ENCODE data around the gene CDC14B. TPM values are rescaled to one million over a fixed set of nuclear protein-coding genes. Genes with fewer than 3 reads are reported as not detected.

Gene CDC14B
- total and polyA plus RNA-seq, 3 donors from 2014 or later: 33.1 to 44.0 (median 33.7) TPM

DNA sequence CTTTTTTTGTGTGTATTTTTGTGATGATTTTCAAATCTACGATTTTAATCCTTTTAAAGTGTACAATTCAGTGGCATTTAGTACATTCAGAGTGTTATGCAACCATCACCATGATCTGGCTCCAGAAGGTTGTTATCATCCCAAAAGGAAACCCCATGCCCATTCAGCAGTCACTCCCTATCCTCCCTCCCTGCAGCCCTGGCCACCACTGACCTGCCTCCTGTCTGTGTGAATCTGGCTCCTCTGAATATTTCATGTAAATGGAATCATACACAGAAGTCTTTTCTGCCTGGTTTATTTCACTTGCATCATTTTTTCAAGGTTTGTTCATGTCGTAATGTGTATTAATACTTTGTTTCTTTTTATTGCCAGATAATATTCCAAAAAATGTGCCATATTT is 137.2 kb downstream of the CDC14B start:
- no peaks in the 10 kb centered on the region for H3K36me3 ChIP-seq (ENCODE audit: low read depth, missing control alignments)
- no peak for DNase-seq
- H3K27ac ChIP-seq: no peak overlapping the region
- 68 to 87% methylated on average over 2 of the region's 2 CpGs for WGBS, 2 donors
- H3K4me3 ChIP-seq: no peak overlapping the region
- TF ChIP-seq, protein P1, sequence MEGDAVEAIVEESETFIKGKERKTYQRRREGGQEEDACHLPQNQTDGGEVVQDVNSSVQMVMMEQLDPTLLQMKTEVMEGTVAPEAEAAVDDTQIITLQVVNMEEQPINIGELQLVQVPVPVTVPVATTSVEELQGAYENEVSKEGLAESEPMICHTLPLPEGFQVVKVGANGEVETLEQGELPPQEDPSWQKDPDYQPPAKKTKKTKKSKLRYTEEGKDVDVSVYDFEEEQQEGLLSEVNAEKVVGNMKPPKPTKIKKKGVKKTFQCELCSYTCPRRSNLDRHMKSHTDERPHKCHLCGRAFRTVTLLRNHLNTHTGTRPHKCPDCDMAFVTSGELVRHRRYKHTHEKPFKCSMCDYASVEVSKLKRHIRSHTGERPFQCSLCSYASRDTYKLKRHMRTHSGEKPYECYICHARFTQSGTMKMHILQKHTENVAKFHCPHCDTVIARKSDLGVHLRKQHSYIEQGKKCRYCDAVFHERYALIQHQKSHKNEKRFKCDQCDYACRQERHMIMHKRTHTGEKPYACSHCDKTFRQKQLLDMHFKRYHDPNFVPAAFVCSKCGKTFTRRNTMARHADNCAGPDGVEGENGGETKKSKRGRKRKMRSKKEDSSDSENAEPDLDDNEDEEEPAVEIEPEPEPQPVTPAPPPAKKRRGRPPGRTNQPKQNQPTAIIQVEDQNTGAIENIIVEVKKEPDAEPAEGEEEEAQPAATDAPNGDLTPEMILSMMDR (IDR thresholded peaks at IDR 0.05): no peak
- TF ChIP-seq POLR2A (IDR thresholded peaks at IDR 0.05): no peak
- peaks cover 14% of the 10 kb centered on the region for H3K4me1 ChIP-seq
- H3K9me3 ChIP-seq: no peaks in the 10 kb centered on the region
- intact Hi-C loops (cut with DNase I; ENCODE audit: low total_unique reads): no loop called here
- no peaks in the 10 kb centered on the region for H3K27me3 ChIP-seq

DNA sequence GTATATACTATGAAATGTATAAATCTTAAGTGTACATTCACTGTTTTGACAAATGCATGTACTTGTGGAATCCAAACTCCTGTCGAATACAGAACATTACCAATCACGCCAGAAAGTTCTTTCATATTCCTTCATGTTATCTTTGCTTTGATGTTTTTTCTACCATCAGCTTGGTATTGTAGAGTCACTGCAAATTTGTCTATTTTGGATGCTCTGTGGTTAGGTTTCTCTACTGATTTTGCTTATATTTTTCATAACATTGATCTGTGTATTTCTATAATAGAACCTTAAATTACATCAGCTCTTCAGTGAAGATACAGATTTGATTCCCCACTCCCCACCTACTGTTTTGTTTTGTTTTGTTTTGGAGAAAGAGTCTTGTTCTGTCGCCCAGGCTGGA is 138.9 kb downstream of the CDC14B start:
- Histone ChIP-seq H3K4me3 (no peak overlapping the region), H3K36me3 (ENCODE audit: low read depth, missing control alignments) (no peaks in the 10 kb centered on the region), H3K9me3 (no peaks in the 10 kb centered on the region), H3K27me3 (no peaks in the 10 kb centered on the region), H3K4me1 (peaks cover under 1% of the 10 kb centered on the region), H3K27ac (no peak overlapping the region)
- TF ChIP-seq POLR2A (IDR thresholded peaks at IDR 0.05): no peak
- TF ChIP-seq, protein P1 (IDR thresholded peaks at IDR 0.05): no peak
- WGBS, 2 donors: 91 to 93% methylated on average over 3 of the region's 3 CpGs
- intact Hi-C loops (cut with DNase I; ENCODE audit: low total_unique reads): no loop called here
- no peak for DNase-seq

GRCh38 chr9:96478829-96479371 is 140.7 kb downstream of the CDC14B start:
- Histone ChIP-seq H3K27me3 (no peaks in the 10 kb centered on the region), H3K4me1 (no peaks in the 10 kb centered on the region), H3K36me3 (ENCODE audit: low read depth, missing control alignments) (no peaks in the 10 kb centered on the region), H3K9me3 (no peaks in the 10 kb centered on the region), H3K27ac (no peak overlapping the region), H3K4me3 (no peak overlapping the region)
- no peak for TF ChIP-seq POLR2A (IDR thresholded peaks at IDR 0.05)
- TF ChIP-seq, protein P1 (IDR thresholded peaks at IDR 0.05): no peak
- WGBS, 2 donors: 85 to 91% methylated on average over 4 of the region's 4 CpGs
- no peak for DNase-seq
- intact Hi-C loops (cut with DNase I; ENCODE audit: low total_unique reads): no loop called here

- TF ChIP-seq, protein P1 (IDR thresholded peaks at IDR 0.05): no peak
- TF ChIP-seq POLR2A (IDR thresholded peaks at IDR 0.05): no peak
- Histone ChIP-seq H3K4me3 (no peak overlapping the region), H3K27ac (no peak overlapping the region), H3K27me3 (no peaks in the 10 kb centered on the region), H3K9me3 (no peaks in the 10 kb centered on the region), H3K4me1 (no peaks in the 10 kb centered on the region), H3K36me3 (ENCODE audit: low read depth, missing control alignments) (no peaks in the 10 kb centered on the region)
- WGBS, 2 donors: 71 to 72% methylated on average over 5 of the region's 5 CpGs
- intact Hi-C loops (cut with DNase I; ENCODE audit: low total_unique reads): no loop called here
- DNase-seq: no peak
Observed at GRCh38 chr9:96476591-96476990, 143.1 kb downstream of the CDC14B start.

GRCh38 chr9:96476013-96476412 is 143.6 kb downstream of the CDC14B start:
- H3K9me3 ChIP-seq: no peaks in the 10 kb centered on the region
- H3K4me3 ChIP-seq: no peak overlapping the region
- WGBS, 2 donors: 85 to 86% methylated on average over 4 of the region's 4 CpGs
- no peaks in the 10 kb centered on the region for H3K36me3 ChIP-seq (ENCODE audit: low read depth, missing control alignments)
- no peak for DNase-seq
- no peaks in the 10 kb centered on the region for H3K27me3 ChIP-seq
- no peak for TF ChIP-seq POLR2A (IDR thresholded peaks at IDR 0.05)
- TF ChIP-seq, protein P1 (IDR thresholded peaks at IDR 0.05): no peak
- no peaks in the 10 kb centered on the region for H3K4me1 ChIP-seq
- intact Hi-C loops (cut with DNase I; ENCODE audit: low total_unique reads): no loop called here
- no peak overlapping the region for H3K27ac ChIP-seq
